Ascending aorta (tissue), 2 donors: Measurements from ENCODE around the gene PRDX1. TPM values are rescaled to one million over a fixed set of nuclear protein-coding genes. Genes with fewer than 3 reads are reported as not detected.

Experiments used
- DNase-seq, 2 donors: peaks; one replicate each; pipeline ENCODE4 v3.0.0-alpha.2; 2019; ENCODE audit warnings: low spot score in 2 of 2
- H3K27ac ChIP-seq, 2 donors: fragments of 200-600 bp; sonication (generic); one replicate each; pipeline ENCODE4 v1.5.1; 2016 to 2017; ENCODE audit warnings: mild to moderate bottlenecking in 1 of 2
- H3K27me3 ChIP-seq: fragments of 200-600 bp; sonication (generic); one replicate; pipeline ENCODE4 v1.5.1; 2017
- H3K36me3 ChIP-seq, 2 donors: fragments of 200-600 bp; sonication (generic); one replicate each; pipeline ENCODE4 v1.5.1; 2016
- H3K4me1 ChIP-seq, 2 donors: fragments of 200-600 bp; sonication (generic); one replicate each; pipeline ENCODE4 v1.5.1; 2016 to 2017; ENCODE audit warnings: mild to moderate bottlenecking in 1 of 2
- H3K4me3 ChIP-seq, 2 donors: fragments of 200-600 bp; sonication (generic); one replicate each; pipeline ENCODE4 v1.5.1; 2016 to 2017; ENCODE audit warnings: mild to moderate bottlenecking in 1 of 2
- H3K9me3 ChIP-seq, 2 donors: fragments of 200-600 bp; sonication (generic); one replicate each; pipeline ENCODE4 v1.5.1; 2016
- CTCF ChIP-seq, 3 experiments: fragments of 200-600 bp in 2 of 3; fragments of 450-650 bp in 1 of 3; sonication (generic) in 2 of 3; IDR thresholded peaks; one replicate each; pipeline ENCODE4 v1.5.1; 2016 to 2019; ENCODE audit warnings: antibody characterized with exemption in 3 of 3, mild to moderate bottlenecking in 1 of 3, moderate library complexity in 1 of 3
- intact Hi-C: fragments of 100-400 bp; cut with DNase I; formaldehyde crosslinking; loops from one replicate; pipeline ENCODE4 v1.15.1; 2023
- total RNA-seq: library from RNA; depleted of rRNA; stranded (reverse); fragments of >200 nt; gene quantifications from one replicate; pipeline ENCODE4 v1.1.0, GENCODE V29; 2016

Gene PRDX1
- 245 TPM for total RNA-seq

- H3K4me1 ChIP-seq: peaks cover 0 to 13% of the 10 kb centered on the region in 2 donors
- peaks cover 11 to 18% of the 10 kb centered on the region in 2 donors for H3K36me3 ChIP-seq
- intact Hi-C loops: loop anchor here (1.0 to 2.0 kb wide), 4 partner anchors 29 to 165 kb away; partner anchors contain the start of genes AKR1A1, GPBP1L1 and TESK2
- TF ChIP-seq CTCF (IDR thresholded peaks at IDR 0.05): peak in 1 of 3 experiments; percentile 7
- H3K4me3 ChIP-seq: peak within 1 kb of the TSS; percentile 60 to 93
- H3K9me3 ChIP-seq: no peaks in the 10 kb centered on the region
- H3K27ac ChIP-seq: peak within 1 kb of the TSS; percentile 90 to 96
- no peaks in the 10 kb centered on the region for H3K27me3 ChIP-seq
- DNase-seq: peak; percentile 87 to 98
Measured at GRCh38 chr1:45521413-45522323, at the start of gene PRDX1. Gene PRDX1 (minus strand): TSS chr1:45521884. CDS start chr1:45519043, 2,841 bp downstream.

DNA sequence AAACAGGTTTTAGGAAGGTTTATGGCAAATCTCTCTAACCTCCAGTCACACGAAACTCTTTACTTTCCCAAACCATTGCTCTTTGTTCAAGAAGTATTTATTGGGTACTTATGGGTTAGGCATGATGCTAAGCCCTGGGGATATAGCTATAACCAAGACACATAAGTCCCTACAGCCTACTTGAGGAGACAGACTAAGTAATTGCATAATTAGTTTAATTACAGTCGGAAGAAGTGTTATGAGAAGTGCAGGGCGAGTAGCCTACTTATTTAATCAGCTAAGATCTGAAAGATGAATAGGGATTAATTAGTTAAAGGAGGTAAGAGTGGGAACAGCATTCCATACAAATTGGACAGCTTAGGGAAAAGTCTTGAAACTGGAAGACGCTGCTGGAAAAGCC, 48.9 kb upstream of the PRDX1 start:
- no peak overlapping the region for H3K4me3 ChIP-seq
- TF ChIP-seq CTCF (IDR thresholded peaks at IDR 0.05): no peak
- H3K27ac ChIP-seq: no peak overlapping the region
- no peak for DNase-seq
- no peaks in the 10 kb centered on the region for H3K4me1 ChIP-seq
- H3K9me3 ChIP-seq: no peaks in the 10 kb centered on the region
- intact Hi-C loops: loop anchor here (1.0 to 5.0 kb wide), 4 partner anchors 50 to 558 kb away; partner anchors contain the start of genes HECTD3, PRDX1 and UROD
- peaks cover 31 to 37% of the 10 kb centered on the region in 2 donors for H3K36me3 ChIP-seq
- no peaks in the 10 kb centered on the region for H3K27me3 ChIP-seq

- Histone ChIP-seq H3K27me3 (no peaks in the 10 kb centered on the region), H3K36me3 (peaks cover 31 to 37% of the 10 kb centered on the region in 2 donors), H3K4me1 (no peaks in the 10 kb centered on the region), H3K27ac (peak overlapping the region; percentile 8 to 35), H3K4me3 (no peak overlapping the region), H3K9me3 (no peaks in the 10 kb centered on the region)
- peak; percentile 95 to 96 (median 96) for TF ChIP-seq CTCF (IDR thresholded peaks at IDR 0.05)
- DNase-seq: peak in 1 of 2 donors; percentile 81
- intact Hi-C loops: loop anchor here (1.0 to 5.0 kb wide), 4 partner anchors 49 to 558 kb away; partner anchors contain the start of genes HECTD3, PRDX1 and UROD
Measured at GRCh38 chr1:45569962-45570581, 48.4 kb upstream of the PRDX1 start.

- H3K27ac ChIP-seq: peak overlapping the region; percentile 8 to 35
Measured at GRCh38 chr1:45569571-45569961, 47.9 kb upstream of the PRDX1 start.

More at GRCh38 chr1:45569571-45569961, 47.9 kb upstream of the PRDX1 start:
- Histone ChIP-seq H3K9me3 (no peaks in the 10 kb centered on the region), H3K27me3 (no peaks in the 10 kb centered on the region), H3K36me3 (peaks cover 31 to 37% of the 10 kb centered on the region in 2 donors), H3K4me1 (no peaks in the 10 kb centered on the region), H3K4me3 (no peak overlapping the region)
- no peak for TF ChIP-seq CTCF (IDR thresholded peaks at IDR 0.05)
- DNase-seq: no peak
- intact Hi-C loops: no loop called here
